DMS114 treated with DMSO at 0.1 percent for 48 hours (cell line): ENCODE data around the gene KIF5C.

Experiments
- DNase-seq: peaks from one replicate; lab custom pipeline; 2025; ENCODE audit not compliant: unreplicated experiment; lab: John Stamatoyannopoulos, UW

The KIF5C gene

DNA sequence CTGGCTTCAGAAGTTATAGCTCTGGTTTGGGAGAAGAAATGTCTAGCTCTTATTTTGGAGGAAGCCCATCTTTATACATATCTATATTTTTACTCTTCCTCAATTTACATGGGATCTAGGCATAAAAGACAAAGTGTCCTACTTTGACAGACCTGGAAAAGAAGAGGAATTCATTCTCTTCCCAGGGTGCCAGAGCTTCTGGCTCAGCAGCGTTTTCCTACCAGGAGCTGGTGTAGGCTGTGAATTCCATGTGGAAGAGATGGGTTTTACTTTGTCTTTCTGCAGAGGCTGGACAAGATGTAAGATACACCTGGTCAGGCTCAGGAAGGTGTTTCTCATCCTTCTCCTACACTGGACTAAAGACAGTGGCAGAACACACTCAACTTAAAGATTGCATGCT lies 113.3 kb downstream of the KIF5C start:
- no peak for DNase-seq

DNA sequence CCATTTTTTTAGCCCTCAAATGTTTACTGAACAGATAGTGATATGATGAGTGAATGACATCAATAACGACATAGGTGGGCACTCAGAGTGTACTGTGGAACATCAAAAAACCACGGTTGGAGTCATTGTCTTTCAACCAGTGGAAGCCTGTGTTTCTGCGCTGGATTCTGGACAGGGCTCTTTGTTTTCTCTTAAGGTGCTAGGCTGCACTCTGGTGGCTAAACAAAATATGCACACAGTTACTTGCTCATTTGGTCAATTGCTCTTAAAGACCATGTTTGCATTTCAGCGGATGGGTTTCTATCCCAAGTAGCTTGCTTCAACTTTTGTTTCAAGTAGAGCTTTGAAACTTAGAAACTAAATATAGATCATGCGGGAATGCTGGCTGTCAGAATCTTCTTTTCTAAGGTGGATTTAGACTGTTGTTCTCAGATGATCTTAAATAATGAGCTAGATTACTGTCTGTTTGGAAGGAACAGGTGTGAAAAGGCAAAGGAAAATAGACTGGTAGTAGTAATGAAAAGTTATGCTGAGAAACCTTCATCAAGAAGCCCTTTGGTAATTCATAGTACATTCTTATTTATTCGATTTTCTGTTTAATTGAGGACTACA lies 115.0 kb downstream of the KIF5C start:
- peak; percentile 43 for DNase-seq

DNA sequence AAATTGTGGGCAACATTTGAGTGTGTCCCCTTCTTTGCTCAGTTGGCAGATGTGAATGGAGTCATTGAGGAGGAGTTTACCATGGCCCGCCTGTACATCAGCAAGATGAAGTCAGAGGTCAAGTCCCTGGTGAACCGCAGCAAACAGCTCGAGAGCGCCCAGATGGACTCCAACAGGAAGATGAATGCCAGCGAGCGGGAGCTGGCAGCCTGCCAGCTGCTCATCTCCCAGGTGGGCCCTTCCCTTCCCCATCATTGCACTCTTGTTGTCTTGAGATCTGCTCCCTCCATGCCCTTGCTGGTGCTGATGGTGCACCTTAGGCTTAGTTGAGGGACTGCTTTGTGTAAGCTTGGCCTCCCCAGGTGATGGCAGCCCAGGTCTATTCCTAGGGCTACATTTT lies 115.9 kb downstream of the KIF5C start:
- no peak for DNase-seq

DNA sequence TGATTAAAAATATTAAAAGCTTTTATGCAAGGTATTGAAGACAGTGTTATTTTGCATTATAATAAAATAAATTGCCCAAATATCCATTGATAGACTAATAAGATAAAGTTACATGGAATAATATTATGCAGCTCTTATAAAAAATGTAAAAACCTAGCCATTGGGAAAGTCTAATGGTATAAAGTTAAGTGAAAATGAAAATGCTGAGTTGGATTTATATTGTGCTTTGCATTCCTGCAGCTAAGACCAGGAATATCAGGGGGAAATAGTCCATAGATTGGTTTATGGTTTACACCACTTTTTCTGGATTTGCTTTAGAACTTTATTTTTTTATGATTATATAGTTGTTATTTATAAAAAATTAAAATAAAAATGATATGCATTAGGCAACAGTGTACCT lies 117.4 kb downstream of the KIF5C start:
- DNase-seq: no peak

DNA sequence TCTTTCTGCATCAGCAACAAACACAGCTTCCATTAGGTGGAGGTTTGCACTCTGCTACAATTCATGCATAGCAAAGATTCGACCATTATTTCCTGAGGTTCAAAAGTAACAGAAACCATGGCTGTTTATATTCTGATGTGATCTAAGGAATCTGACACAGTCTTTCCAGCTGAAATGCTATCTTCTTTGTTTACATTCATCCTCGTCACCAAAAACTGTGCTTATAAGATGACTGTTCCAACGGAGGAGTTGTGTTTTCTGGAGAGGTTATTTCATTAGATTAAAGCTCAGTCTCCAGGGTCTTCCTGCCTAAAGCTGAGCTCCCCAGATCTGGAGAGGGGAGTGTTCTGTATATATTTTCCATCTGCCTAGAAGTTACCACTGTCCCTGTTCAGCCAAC lies 118.3 kb downstream of the KIF5C start:
- no peak for DNase-seq

DNA sequence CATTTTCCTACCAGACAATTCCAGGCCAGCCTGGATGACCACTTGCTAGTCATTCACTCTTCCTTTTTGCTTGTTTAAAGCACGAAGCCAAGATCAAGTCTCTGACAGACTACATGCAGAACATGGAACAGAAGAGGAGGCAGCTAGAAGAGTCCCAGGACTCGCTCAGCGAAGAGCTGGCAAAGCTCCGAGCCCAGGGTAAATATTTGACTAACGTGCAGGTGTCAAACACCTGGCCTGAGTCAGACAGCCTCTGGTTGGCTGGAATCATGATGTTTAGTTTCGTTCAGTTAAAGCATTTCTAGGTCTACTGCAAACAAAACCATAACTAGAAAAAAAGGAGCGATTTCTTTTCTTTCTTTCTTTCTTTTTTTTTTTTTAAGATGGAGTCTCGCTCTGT lies 119.3 kb downstream of the KIF5C start:
- no peak for DNase-seq

DNA sequence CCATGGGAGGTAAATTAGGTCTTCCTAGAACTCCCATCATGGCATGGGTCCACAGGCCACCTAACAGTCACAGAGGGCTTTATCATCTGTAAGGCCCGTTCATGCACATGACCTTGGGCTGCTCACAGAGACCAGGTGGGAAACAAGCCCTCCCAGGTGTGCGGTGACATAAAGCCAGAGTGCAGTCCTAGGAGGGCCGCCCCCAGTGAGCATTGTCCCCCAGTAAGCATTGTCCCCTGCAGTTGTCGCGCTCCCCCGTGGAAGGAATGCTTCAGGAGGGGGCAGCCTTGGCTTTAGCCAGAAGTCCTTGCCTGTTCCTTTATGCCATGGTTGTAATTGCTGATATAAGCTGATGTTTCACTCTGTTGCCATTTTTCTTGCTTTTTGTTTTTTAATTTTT lies 121.8 kb downstream of the KIF5C start:
- no peak for DNase-seq

DNA sequence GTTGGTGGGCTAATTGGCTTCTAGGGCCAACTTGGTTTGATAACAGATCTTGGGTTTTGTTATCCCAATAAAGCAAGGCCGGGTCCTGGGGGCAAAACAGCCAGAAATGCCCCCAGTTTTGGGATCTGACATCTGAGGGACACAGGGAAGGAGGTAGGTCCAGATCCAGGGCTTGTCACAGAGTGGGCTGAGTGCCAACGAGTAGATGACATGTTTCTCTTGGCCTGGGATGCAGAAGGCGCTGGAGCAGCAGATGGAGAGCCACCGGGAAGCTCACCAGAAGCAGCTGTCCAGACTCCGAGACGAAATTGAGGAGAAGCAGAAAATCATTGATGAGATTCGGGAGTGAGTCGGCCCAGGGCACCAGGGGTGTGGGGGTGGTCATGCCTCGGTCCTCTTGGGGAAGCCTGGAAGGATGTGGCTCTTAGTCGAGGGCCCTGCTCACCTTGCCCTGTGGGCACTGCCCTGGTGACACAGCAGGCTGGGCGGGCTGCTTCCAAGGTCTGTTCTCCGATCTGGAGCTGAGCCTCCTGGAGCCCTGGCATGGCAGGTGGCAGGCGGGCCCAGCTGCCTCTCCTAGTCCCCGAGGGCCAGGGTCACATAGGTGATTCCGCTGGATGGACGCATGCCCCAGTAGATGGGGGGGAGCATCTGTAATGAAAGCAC lies 123.3 kb downstream of the KIF5C start:
- DNase-seq: no peak

DNA sequence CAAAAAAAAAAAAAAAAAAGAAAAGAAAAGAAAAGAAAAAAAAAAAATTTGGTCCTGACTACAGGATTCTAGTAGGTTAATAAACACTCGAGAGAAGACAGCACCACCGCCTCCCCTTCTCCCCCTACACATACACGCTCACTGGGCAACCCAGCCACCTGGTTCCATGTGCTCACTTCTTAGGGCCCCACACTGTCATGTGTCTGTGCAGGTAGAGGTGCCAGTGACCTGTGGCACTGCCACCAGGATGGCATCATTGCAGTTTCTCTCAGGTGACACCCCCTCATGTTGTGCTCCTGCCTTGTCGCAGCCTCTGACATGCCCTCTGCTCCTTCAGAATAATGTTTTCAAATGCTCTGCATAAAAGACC lies 123.8 kb downstream of the KIF5C start:
- no peak for DNase-seq

DNA sequence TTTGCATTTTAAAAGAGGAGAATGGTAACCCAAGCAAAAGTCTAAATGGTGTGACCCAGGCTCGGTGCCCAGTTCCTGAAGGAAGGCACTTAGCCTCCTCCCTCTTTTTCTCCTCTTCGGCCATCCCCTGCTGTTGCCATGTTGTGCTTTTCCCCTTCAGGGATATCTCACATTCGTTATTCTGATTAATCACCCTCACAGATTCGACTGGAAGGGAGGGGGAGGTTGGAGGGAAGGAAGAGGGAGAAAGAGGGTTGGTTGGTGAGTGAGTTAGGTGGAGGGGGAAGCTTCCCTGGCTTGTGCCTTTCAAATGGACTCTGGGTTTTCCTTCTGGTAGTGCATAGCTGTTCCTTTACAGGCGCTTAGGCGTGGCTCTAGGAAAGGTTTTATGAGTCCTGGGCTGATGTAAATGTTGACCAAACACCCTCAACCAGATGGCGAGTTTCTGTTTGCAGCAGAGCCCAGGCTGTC lies 124.5 kb downstream of the KIF5C start:
- DNase-seq: no peak

DNA sequence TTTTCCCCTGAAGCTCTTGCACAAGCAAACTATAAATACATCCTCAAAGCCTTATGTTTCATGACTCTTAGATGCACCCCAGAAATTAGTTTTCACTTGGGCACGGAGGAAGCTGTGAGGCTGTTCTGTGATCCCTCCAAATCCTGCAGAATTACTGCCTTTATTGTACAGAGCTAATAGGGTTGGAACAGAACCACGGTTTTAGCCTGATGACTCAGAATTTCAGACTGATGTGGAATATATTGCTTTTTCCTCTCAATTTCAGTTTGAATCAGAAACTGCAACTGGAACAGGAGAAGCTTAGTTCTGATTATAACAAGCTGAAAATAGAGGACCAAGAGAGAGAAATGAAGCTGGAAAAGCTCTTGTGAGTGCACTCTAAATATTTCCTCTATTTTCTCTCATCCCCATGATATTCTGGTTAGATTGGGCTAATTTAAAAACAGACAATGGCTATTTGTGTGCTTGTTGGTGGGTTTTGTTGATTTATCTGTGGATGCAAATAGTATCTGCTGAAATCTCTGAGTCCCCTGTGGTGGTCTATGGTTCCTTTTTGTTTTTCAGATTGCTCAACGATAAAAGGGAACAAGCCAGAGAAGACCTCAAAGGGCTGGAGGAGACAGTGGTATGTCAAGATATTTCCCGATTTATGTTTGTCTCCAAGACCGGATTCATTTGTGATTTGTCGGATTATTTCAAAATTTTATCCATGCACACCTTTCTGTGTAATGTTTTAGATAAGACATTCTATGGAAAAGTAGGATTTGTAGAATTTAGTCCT lies 125.3 kb downstream of the KIF5C start:
- DNase-seq: no peak

DNA sequence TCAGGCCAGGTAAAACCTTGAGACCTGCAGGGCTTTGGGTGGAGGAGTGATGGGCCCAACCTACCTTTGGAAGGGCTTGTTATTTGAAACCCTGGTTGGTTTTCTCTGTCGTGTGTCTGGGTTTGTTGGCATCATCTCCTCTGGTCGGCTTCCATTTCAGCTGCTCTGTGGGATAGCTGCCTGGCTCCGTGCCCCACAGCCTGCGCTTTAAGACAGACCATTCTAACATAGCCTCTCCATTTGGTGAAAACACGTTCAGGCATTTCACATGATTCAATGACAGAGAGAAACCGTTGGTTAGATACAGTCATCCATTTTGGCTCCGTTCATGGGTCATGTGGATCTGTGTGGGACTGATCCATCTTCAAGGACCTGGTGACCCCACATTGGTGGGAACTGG lies 126.5 kb downstream of the KIF5C start:
- no peak for DNase-seq

DNA sequence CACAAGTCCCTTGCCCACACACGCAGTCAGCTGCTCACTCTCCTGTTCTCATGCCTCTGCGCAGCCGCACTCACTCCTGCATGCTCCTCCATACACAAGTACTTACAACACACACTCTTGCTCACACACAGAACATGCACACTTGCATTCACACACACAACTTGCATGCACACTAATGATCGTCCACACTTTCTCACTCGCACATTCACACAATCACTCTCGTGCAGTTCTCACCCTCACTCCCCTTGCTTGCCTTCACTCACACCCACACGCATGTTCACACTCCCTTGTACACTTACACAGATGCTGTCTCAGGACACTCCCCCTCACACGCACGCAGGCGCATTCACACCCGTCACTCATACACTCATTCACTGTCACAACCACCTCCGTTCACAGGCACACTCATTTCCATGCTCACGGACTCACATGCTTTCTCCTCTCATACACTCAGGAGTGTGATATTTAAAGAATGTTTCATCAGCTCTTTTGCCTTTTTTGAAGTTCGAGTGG lies 127.4 kb downstream of the KIF5C start:
- DNase-seq: no peak

DNA sequence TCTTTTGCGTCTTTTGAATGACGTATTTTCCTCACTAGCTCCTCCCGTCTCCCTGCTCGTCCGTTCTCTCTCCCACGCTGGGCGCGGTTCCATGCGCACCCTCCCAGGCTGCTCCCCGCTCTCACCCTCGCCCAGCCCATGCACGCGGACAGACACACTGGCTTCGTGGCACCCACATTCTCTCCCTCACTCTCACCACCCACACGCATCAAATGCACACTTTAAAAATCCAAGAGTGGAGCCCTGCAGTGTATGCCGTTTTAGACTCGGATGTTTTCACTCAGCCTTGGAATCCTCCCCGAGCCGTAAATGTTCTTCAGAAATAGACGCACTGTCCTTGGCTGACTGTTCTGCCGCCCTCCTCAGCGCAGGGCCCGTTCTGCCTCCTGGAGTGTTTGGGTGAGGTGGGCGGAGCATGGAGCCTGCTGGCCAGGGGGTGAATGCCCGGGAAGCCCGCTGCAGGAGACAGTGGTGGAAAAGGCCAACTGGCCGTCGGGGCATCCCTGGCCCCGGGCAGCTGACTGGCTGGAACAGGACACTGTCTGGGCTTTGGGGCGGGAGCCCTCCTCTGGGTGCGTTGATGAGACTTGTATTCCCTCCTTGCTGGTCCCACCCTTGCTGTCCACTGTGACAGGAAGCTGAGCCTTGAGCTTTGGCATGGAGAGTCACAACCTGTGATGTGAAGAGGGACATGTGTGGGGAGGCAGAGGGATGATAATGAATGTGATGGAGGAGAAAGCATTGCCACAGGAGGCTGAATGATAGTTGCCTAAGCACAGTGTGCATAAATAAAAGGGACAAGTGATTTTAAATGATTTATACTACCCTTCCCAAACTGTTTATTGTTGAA lies 128.1 kb downstream of the KIF5C start:
- no peak for DNase-seq

DNA sequence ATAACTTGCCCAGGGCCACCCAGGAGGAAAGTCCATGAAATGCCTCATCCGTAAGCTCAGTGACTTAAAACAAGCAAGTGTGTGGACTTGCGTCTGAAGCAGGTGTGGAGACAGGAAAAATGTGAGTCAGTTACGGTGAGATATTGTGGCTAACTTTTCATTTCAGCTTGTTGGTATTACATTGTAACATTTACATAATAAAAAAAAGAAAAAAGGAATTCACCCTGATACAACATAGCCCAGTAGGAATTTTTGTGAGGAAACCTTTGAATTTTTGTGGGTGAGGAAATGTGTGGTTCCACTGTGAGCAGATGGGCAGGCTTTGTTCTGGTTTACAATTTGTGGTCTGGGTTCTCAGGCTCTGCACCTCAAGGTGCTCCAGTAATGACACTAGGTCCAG lies 129.8 kb downstream of the KIF5C start:
- no peak for DNase-seq

DNA sequence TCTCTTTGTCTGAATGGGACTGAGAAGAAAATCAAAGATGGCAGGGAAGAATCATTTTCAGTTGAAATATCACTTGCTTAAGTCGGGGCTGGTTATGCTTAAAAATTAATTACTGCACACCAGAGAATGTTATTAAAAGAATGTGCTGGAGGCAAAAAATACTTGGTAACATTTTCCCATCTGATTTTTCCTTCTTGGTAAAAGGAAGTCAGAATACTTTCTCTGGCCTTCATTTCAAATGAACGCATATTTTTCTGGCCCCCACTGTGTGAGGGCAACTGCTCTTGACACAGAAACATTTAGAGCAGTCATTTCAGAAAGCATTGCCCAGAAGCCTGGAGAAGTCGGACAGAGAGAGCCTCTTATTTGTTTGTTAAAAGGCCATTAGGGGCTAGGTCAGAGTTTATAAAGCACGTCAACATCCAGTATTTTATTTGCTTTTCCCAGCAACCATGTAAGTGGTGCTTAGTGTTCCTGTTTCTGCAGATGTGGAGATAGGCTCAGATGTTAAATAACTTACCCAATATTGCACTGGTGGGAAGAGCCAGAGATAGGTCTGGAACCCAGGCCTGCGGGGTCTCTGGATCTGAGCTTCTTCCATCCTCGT lies 130.5 kb downstream of the KIF5C start:
- no peak for DNase-seq

DNA sequence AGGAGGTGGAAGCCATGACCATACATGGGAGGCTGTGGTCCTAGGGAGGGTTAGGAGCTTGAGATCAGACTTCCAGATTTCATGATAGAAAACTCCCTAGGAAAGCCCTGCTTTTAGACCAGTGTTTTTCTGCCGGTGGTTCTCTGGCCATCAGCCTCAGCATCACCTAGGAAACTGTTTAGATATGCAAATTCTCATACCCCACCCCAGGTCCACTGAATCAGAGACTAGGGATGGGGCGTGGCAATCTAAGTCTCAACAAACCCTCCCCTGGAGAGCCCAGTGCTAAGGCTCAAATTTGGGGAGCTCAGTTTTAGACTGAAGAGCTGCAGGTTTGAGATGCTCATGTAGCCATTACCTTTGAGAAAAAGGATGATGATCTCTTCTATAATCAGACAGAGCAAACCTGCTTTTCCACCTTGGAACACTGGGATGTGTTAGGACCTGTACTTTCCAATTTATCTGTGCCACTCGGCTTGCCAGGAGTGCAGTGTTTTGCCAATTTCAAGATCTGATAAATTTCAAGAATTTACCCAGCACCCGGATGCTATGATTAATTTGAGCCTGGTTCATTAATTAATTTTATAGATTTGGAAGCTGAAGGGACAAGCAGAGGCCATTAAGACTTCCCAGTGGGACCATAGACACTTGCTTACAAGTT lies 132.0 kb downstream of the KIF5C start:
- DNase-seq: no peak

DNA sequence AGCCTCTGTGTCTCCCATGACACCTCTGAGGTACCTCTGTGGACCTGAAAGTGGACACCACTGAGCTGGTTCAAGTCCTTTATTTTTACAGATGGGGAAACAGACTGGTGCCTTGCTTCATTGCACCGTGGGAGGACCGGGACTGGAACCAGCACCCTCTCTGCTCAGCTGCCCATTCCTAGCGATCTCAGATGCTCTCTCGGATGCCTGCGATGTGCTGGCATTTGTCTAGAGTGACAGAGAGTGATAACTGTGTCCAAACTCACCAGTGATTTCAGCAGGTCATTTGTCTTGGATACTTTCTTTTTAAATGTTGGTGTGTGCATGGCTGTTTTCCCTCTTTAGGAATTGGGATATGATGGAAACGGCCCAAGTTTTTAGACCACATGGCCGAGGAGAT lies 133.4 kb downstream of the KIF5C start:
- no peak for DNase-seq

DNA sequence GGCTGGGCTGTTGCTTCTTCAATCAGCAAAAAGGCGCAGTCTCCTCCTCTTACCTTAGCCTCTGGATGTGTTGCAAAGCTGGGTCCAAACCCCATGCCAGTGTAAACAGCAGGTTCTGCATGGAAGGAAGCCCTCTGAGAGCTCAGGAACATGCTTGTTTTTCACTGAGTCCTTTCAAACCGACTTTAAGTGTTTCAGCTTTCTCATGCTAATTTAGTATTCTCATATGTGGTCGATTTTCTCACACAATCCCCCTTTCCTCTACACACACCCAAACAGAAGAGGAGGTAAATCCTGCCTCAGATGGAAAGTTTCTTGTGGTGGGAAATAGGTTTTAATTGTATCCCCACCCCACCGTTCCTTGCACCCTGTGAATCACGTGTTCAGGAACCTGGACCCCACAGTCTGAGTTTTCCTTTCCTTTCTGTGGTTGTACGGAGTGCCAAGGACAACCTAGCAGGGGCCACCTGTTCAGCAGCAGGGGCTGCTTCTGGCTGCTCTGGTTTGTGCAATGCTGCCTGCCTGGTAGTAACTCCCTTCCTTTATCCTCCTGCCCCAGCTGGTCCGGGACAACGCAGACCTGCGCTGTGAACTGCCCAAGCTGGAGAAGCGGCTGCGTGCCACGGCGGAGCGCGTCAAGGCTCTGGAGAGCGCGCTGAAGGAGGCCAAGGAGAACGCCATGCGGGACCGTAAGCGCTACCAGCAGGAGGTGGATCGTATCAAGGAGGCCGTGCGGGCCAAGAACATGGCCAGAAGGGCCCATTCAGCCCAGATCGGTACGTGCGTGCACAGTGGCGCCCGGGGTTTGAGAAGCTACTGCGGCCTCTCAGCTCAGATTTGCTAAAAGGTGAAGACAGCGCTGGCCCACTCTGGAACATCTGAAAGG lies 134.8 kb downstream of the KIF5C start:
- no peak for DNase-seq
